NCI-H2227 treated with DMSO at 0.1 percent for 48 hours (cell line): ENCODE measurements around the gene CSRP1.
"Not testable (repeated sequence)": the region's sequence is repeated elsewhere in the genome, so short reads cannot be mapped to it uniquely, and the experiment has no call there.

Experiments
- DNase-seq: peaks from one replicate; lab custom pipeline; 2025; lab: John Stamatoyannopoulos, UW

The CSRP1 gene

GRCh38 chr1:201476670-201477344, 30.1 kb downstream of the CSRP1 start:
- no peak for DNase-seq

DNA sequence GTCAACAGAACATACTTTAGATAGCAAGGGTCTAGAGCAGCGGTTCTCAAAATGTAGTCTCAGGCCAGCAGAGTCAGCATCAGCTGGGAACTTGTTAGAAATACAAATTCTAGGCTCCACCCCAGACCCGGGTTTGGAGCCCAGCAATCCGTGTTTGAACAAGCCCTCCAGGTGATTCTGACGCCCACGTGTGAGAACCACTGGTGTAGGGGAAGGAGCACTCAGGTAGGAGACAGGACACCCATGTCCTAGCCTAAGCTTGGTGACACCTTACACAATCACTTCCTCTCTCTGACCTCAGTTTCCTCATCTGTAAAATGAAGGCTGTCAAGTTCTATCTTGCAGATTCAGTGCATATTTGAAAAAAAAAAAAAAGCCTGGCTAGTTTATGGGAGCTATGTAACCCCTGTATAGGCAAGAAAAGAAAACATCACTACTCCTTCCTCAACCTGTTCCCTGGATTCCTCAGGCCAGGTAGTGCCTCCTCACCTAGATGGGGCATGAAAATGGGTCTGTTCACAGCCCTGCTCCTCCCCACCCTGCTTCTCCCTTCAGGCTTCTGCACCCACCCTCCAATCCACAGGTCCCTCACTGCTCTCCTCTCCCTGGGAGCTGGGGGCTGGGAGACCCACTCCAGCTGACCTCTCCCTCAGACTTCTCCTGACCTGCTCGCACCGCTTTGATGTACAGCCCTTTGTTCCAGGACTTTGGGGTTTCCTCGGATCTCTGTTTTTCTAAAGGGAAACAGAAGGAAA, 30.8 kb downstream of the CSRP1 start:
- no peak for DNase-seq

DNA sequence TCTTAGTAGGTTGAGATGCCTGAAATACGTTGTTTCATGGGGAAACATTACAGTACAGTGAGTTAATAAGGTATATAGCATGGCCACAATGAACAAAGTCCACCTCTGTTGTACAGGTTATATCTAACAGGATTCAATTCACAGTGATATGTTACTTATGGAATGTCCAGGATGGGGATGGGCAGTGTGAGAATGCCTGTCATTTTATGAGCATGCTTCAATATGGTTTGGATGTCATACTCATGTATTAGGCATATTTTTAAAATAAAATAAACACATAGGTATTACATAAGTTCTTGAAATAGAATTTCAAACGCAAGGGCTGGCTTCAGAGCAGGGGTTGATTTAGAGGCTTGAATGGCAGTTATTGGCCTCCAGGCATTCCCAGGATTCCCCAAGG, 31.8 kb downstream of the CSRP1 start:
- DNase-seq, result no peak

GRCh38 chr1:201473296-201473695, 33.6 kb downstream of the CSRP1 start:
- no peak for DNase-seq

GRCh38 chr1:201472321-201472720, 34.6 kb downstream of the CSRP1 start:
- DNase-seq, result not testable (repeated sequence)

DNA sequence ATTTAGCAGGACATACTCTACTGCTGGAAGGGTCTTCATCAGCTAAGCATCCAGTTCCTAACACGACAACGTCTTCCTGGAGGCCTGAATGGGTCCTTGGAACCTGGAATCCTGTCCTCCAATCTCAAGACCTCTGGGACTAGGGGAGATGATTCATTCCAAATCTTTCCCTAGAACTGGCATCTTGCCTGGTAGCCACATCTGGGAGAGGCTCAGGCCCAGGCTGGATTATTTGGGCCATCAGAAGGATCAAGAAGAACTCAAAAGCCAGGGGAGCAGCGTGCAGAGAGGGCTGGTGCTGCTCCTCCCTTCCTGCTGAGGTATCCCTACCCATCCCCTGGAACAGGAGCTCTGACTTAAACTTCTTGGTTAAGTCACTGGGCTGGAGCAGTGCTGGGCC, 35.2 kb downstream of the CSRP1 start:
- DNase-seq, result no peak

DNA sequence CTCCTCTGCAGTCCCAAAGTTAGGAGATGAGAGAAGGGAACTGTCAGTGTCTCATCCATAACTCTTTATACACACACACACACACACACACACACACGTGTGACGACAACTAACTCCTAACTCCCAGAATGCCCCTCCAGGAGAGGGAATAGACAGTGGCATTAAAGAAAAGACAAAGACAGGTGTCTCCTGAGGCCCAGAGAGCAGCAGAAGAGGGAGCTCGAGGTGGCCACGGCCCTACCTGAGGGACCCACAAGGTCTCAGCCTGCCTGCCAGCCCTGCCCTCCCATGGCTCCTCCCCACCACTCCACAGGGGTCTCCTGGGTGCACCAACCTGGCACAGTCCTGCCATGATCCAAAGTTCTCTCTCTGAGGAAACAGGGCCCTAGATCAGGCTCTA, 36.3 kb downstream of the CSRP1 start:
- no peak for DNase-seq

- no peak for DNase-seq
Measured at GRCh38 chr1:201469645-201470074, 37.3 kb downstream of the CSRP1 start.

DNA sequence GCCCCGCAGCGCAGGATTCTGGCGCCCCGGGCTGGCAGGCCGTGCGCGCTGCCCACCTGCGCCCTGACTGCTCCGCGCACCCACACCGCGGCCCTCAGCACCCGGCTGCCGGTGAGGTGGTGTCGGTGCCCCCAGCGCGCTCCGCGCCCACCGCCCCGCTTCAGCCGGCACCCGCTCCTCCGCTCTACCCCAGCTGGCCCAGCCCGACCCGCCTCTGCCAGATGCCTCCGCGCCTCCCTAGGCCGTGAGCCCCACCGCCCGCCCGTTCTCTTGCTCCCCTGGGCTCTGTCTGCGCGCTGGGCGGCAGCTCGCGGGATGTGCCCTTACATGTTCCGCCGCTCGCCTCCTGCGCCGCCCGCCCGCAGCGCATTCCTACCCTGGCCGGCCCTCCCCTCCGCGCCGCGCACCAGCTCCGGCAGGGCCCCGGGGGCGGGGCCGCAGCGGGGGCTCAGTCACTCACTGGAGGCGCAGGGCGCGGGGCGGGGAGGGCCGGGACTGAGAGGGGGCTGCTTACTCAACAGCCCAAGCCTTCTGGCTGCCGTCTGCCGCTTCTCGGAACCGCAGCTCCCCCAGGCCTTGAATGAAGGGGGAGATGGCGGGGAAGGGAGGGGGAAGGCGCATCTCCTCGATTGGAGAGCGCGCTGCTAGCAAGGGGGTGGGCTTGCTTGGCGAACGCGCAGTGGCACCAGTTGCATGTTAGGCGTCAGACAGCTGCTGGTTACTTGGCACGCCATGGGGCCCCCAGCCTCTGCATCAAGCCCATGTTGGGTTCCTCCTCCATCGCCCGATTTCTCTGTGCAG, 37.9 kb downstream of the CSRP1 start, which contains the start of gene PHLDA3:
Gene PHLDA3 (minus strand): TSS at position 345 of the 801 bp plus-strand sequence. CDS start 402 bp downstream, outside the sequence.
- DNase-seq, result peak; percentile 84

DNA sequence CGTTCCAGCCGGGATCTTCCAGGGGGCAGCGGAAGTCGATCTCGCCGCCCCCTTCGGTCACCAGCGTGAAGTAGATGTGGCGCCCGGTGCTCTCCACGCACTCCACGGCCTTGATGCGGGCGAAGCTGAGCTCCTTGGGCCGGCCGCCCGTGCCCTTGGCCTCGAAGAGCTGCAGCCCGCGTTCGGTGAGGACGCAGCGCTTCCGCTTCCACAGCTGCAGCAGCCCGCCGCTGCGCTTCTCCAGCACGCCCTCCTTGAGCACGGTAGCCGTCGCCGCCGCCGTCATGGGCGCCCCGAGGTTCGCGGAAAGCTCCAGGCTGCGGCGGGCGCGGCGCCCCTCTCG, 38.5 kb downstream of the CSRP1 start:
- DNase-seq, result no peak

GRCh38 chr1:201466492-201466891, 40.4 kb downstream of the CSRP1 start:
- DNase-seq, result no peak

- no peak for DNase-seq
Measured at GRCh38 chr1:201465698-201466290, 41.1 kb downstream of the CSRP1 start.

GRCh38 chr1:201463071-201463552, 43.8 kb downstream of the CSRP1 start:
- DNase-seq, result no peak

GRCh38 chr1:201461645-201462441, 45.1 kb downstream of the CSRP1 start:
- no peak for DNase-seq

DNA sequence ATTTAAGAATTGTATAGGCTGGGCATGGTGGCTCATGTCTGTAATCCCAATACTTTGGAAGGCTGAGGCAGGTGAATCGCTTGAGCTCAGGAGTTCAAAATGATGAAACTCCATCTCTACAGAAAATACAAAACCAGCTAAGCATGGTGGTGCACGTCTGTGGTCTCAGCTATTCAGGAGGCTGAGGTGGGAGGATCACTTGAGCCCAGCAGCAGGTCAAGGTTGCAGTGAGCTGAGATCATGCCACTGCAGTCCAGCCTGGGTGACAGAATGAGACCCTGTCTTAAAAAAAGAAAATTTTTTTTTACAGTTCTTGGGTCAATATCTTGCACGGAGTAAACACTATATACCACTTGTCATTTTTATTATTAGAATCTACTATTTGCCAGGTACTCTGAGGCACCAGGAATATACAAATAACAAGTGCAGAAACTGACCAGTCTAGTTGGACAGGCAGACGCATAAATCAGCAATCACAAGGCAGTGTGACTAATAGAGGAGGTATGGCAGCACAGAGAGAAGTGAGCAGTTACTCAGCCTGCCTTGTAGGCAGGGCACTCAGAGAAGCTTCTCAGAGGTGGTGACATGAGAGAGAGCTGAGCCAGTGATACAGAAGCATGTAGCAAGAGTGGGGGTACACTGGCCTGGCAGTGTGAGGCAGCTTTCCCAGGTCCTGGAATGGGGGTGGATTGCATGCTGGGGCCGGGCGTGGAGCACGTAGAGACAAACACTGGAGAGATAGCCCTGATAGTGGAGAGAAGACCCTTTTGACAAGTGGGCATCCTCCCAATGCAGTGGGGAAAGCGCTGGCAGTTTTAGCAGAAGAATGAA, 45.9 kb downstream of the CSRP1 start:
- DNase-seq, result no peak

- no peak for DNase-seq
Measured at GRCh38 chr1:201459775-201460174, 47.1 kb downstream of the CSRP1 start.

DNA sequence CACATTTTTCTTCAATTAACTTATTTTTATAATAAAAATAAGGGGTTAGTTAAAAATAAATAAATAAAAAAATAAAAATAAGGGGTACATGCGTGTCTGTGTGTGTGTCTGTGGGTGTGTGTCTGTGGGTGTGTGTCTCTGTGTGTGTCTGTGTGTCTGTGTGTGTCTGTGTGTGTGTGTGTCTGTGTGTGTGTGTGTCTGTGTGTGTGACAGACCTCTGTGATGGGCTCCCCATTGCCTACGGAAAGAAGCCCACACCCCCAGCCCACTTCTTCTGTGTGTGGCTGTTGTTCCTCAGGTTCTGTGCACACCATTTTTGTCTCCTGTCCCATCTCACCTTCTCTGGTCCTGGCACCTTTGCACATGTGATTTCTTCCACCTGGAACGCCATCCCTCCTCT, 47.9 kb downstream of the CSRP1 start:
- DNase-seq, result no peak

DNA sequence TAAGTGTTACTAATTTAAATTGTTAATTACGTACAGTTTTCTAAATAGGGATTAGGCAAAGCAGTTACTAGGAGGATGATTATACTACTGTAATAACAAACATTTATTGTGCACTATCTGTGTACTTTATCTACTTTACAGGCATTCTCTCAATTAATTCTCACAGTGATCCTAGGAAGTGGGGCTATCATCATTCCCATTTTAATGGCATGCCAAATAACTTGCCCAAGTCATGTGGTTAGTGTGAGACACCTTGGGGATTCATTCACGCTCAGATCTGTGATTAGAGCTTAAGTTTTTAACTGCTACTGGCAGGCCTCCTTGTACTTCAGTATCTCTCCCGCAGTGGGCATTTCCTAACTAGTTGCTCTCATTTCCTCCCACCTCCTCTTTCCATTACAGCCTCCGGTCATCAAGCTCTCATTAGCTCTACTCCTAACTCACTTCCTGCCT, 49.4 kb downstream of the CSRP1 start:
- no peak for DNase-seq

GRCh38 chr1:201456499-201457309, 50.2 kb downstream of the CSRP1 start:
- no peak for DNase-seq
